ENCODE data around the gene GARIN3. TPM values are rescaled to one million over a fixed set of nuclear protein-coding genes. Genes with fewer than 3 reads are reported as not detected.
A peak's percentile ranks its signal among the peaks of the same experiment; 100 is the strongest.

The GARIN3 gene
- total RNA-seq, 3 donors from 2014 or later (not counting 1 experiment from before 2014, with no cell fraction given), result not detected

DNA sequence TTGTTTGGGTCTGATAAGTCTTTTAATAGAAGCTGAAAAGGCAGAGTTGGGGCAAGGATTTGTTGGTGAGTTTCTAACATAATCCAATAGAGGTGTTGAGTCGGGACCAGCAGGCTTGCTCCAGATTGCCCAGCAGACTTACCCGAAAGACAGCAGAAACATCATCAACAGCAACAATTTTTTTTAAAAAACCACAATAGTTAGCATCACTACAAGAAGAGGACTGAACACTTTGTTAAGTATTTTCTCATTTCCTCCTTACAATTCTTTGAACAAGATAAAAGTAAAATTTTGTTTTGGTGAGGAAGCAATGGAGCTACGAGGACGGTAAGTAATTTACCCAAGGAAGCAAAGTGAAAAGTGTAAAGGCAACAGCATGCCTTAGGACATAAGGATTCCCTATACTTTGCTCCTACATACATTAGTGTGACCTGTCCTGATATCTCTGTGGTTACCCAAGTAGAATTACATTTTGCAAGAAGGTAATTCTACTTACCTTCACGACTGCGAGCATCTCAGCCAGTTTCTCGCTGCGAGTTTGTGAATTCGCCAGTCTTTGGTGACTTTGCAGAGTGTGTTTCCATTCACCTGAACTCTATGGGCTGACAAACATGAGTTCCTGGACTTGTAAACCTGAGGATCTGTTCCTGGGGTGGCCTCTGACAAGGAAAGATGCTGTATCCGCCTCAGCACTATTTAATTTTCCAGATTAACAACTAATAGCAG, 27.8 kb upstream of the GARIN3 start:
- H3K27me3 Mint-ChIP-seq (ENCODE audit: low read depth in 2 of 2), result no peaks in the 10 kb centered on the region
- 48% methylated on average over 8 of the region's 10 CpGs for WGBS (ENCODE audit: insufficient coverage)
- intact Hi-C loops (cut with micrococcal nuclease), result loop anchor here (1.0 kb wide), 1 partner anchor 13 kb away; no protein-coding TSS in a partner anchor
- Histone ChIP-seq H3K4me3 (ENCODE audit: low read length) (no peak overlapping the region), H3K36me3 (ENCODE audit: control insufficient read depth, insufficient read depth, low read length) (peaks cover 4% of the 10 kb centered on the region), H3K27ac (ENCODE audit: low read length) (peak overlapping the region; percentile 68), H3K9me3 (ENCODE audit: control insufficient read depth, insufficient read depth, low read length) (no peaks in the 10 kb centered on the region), H3K27me3 (ENCODE audit: control insufficient read depth, insufficient read depth, low read length) (no peaks in the 10 kb centered on the region), H3K4me1 (ENCODE audit: control insufficient read depth, insufficient read depth, low read length) (peaks cover 47% of the 10 kb centered on the region)
- peak overlapping the region; percentile 71 for H3K4me3 Mint-ChIP-seq
- H3K36me3 Mint-ChIP-seq, result peaks cover 7% of the 10 kb centered on the region
- peak overlapping the region; percentile 82 to 97 for H3K27ac Mint-ChIP-seq
- no peak for TF ChIP-seq CTCF (IDR thresholded peaks at IDR 0.05)
- ATAC-seq, result peak; percentile 49 to 75 (median 64)
- H3K9me3 Mint-ChIP-seq, result no peaks in the 10 kb centered on the region
- H3K4me1 Mint-ChIP-seq, result peaks cover 84 to 88% of the 10 kb centered on the region in 2 donors
- peak in 1 of 2 donors; percentile 76 for DNase-seq

DNA sequence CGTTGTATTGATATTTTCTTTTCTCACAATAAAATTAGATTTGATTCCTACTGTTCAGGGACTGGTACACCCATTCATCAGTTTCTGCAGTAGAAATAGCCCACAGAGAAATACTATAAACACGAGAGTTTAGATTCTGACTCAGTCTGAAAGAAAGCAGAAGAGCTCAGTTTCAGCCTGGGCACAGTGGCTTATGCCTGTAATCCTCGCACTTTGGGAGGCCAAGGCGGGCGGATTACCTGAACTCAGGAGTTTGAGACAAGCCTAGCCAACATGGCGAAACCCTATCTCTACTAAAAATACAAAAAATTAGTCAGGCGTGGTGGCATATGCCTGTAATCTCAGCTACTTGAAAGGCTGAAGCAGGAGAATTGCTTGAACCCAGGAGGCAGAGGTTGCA, 23.2 kb upstream of the GARIN3 start:
- H3K27ac Mint-ChIP-seq, result peak overlapping the region; percentile 74 to 75
- Histone ChIP-seq H3K27me3 (ENCODE audit: control insufficient read depth, insufficient read depth, low read length) (no peaks in the 10 kb centered on the region), H3K4me3 (ENCODE audit: low read length) (no peak overlapping the region), H3K36me3 (ENCODE audit: control insufficient read depth, insufficient read depth, low read length) (peaks cover 27% of the 10 kb centered on the region), H3K4me1 (ENCODE audit: control insufficient read depth, insufficient read depth, low read length) (peaks cover 57% of the 10 kb centered on the region), H3K9me3 (ENCODE audit: control insufficient read depth, insufficient read depth, low read length) (no peaks in the 10 kb centered on the region), H3K27ac (ENCODE audit: low read length) (no peak overlapping the region)
- DNase-seq, result no peak
- H3K9me3 Mint-ChIP-seq, result no peaks in the 10 kb centered on the region
- H3K4me3 Mint-ChIP-seq, result peak overlapping the region; percentile 67
- no peaks in the 10 kb centered on the region for H3K27me3 Mint-ChIP-seq (ENCODE audit: low read depth in 2 of 2)
- intact Hi-C loops (cut with micrococcal nuclease), result no loop called here
- WGBS (ENCODE audit: insufficient coverage), result 68% methylated on average over 6 of the region's 7 CpGs
- no peak for TF ChIP-seq CTCF (IDR thresholded peaks at IDR 0.05)
- H3K4me1 Mint-ChIP-seq, result peaks cover 85 to 87% of the 10 kb centered on the region in 2 donors
- ATAC-seq, result no peak
- H3K36me3 Mint-ChIP-seq, result peaks cover 7% of the 10 kb centered on the region

DNA sequence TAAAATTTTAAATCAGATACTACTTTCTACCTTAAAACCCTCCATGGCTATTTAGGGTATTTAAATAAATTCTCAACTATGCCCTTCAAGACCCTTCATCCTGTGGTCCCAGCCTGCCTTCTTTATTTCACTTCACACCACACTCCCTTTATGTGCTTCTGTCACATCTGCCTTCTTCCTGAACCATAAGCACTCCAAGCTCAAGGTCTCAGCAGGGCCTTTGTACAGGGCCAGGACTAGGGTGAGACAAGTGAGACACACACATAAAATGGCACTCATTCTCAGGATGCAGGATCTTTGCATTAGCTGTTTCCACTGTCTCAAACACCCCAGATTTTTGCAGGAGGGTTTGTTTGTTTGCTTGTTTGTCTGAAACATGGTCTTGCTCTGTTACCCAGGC, 22.2 kb upstream of the GARIN3 start:
- peaks cover 7% of the 10 kb centered on the region for H3K36me3 Mint-ChIP-seq
- no peaks in the 10 kb centered on the region for H3K27me3 Mint-ChIP-seq (ENCODE audit: low read depth in 2 of 2)
- H3K9me3 ChIP-seq (ENCODE audit: control insufficient read depth, insufficient read depth, low read length), result no peaks in the 10 kb centered on the region
- intact Hi-C loops (cut with micrococcal nuclease), result no loop called here
- peak in 1 of 2 donors; percentile 39 for DNase-seq
- peaks cover 85 to 87% of the 10 kb centered on the region in 2 donors for H3K4me1 Mint-ChIP-seq
- peak overlapping the region; percentile 74 to 75 for H3K27ac Mint-ChIP-seq
- no peaks in the 10 kb centered on the region for H3K9me3 Mint-ChIP-seq
- ATAC-seq, result no peak
- H3K27me3 ChIP-seq (ENCODE audit: control insufficient read depth, insufficient read depth, low read length), result no peaks in the 10 kb centered on the region
- H3K27ac ChIP-seq (ENCODE audit: low read length), result no peak overlapping the region
- no peak for TF ChIP-seq CTCF (IDR thresholded peaks at IDR 0.05)
- peaks cover 30% of the 10 kb centered on the region for H3K36me3 ChIP-seq (ENCODE audit: control insufficient read depth, insufficient read depth, low read length)
- no peak overlapping the region for H3K4me3 ChIP-seq (ENCODE audit: low read length)
- peak overlapping the region; percentile 67 for H3K4me3 Mint-ChIP-seq
- peaks cover 51% of the 10 kb centered on the region for H3K4me1 ChIP-seq (ENCODE audit: control insufficient read depth, insufficient read depth, low read length)

All from natural killer cell (primary cell).